HL-60 (cell line): ENCODE data around the gene NANOS2.

Source experiments
- GABPA ChIP-seq: IDR thresholded peaks from 2 replicates; pipeline ENCODE4 v1.6.1; 2012; ENCODE audit warnings: low read depth
- POLR2AphosphoS5 ChIP-seq: IDR thresholded peaks from 2 replicates; pipeline ENCODE4 v1.6.1; 2012; ENCODE audit warnings: low read depth
- SPI1 ChIP-seq: IDR thresholded peaks from 2 replicates; pipeline ENCODE4 v1.6.1; 2012; ENCODE audit warnings: low read depth, mild to moderate bottlenecking, borderline replicate concordance
- TF ChIP-seq, protein P1 (sequence below): IDR thresholded peaks from one replicate; pipeline ENCODE4 v1.5.1; 2011; ENCODE audit warnings: low read length, control low read depth, inconsistent platforms; ENCODE audit not compliant: insufficient read depth
- TF ChIP-seq, protein P2 (sequence below): IDR thresholded peaks from 2 replicates; pipeline ENCODE4 v1.6.1; 2012; ENCODE audit warnings: low read depth; ENCODE audit not compliant: insufficient replicate concordance

DNA sequence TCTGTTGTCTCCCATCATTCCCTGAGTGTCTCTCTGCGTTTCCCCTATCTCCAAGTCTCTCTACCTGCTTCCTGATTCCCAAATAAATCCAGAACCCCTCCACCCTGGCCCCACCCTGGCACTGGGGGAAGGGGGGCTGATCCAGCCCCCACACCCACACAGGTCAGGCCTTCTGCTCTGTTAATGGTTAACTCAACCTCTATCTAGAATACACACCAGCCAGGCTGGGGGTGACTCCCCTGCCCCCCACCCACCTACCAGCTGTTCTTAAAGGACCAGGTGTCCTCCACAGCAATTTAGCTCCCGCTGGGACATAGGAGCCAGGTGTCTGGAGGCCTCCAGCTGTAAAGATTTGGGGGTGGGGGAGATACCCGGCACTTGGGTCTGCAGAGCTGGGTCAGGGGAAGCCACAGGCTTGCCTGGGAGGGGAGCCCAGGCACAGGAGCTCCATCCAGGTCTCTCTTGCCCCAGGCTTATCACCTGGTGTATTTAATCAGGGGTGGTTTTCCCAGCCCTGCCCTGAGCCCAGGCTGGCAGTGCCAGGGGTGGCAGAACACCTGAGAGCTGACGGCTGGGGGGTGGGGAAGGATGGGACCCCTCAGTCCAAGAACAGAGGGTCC lies 32.6 kb downstream of the NANOS2 start:
- TF ChIP-seq, protein P1, sequence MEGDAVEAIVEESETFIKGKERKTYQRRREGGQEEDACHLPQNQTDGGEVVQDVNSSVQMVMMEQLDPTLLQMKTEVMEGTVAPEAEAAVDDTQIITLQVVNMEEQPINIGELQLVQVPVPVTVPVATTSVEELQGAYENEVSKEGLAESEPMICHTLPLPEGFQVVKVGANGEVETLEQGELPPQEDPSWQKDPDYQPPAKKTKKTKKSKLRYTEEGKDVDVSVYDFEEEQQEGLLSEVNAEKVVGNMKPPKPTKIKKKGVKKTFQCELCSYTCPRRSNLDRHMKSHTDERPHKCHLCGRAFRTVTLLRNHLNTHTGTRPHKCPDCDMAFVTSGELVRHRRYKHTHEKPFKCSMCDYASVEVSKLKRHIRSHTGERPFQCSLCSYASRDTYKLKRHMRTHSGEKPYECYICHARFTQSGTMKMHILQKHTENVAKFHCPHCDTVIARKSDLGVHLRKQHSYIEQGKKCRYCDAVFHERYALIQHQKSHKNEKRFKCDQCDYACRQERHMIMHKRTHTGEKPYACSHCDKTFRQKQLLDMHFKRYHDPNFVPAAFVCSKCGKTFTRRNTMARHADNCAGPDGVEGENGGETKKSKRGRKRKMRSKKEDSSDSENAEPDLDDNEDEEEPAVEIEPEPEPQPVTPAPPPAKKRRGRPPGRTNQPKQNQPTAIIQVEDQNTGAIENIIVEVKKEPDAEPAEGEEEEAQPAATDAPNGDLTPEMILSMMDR: no peak
- TF ChIP-seq, protein P2, sequence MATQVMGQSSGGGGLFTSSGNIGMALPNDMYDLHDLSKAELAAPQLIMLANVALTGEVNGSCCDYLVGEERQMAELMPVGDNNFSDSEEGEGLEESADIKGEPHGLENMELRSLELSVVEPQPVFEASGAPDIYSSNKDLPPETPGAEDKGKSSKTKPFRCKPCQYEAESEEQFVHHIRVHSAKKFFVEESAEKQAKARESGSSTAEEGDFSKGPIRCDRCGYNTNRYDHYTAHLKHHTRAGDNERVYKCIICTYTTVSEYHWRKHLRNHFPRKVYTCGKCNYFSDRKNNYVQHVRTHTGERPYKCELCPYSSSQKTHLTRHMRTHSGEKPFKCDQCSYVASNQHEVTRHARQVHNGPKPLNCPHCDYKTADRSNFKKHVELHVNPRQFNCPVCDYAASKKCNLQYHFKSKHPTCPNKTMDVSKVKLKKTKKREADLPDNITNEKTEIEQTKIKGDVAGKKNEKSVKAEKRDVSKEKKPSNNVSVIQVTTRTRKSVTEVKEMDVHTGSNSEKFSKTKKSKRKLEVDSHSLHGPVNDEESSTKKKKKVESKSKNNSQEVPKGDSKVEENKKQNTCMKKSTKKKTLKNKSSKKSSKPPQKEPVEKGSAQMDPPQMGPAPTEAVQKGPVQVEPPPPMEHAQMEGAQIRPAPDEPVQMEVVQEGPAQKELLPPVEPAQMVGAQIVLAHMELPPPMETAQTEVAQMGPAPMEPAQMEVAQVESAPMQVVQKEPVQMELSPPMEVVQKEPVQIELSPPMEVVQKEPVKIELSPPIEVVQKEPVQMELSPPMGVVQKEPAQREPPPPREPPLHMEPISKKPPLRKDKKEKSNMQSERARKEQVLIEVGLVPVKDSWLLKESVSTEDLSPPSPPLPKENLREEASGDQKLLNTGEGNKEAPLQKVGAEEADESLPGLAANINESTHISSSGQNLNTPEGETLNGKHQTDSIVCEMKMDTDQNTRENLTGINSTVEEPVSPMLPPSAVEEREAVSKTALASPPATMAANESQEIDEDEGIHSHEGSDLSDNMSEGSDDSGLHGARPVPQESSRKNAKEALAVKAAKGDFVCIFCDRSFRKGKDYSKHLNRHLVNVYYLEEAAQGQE: no peak
- TF ChIP-seq GABPA: no peak
- TF ChIP-seq SPI1: no peak
- no peak for TF ChIP-seq POLR2AphosphoS5
